DMS53 treated with DMSO at 0.1 percent for 48 hours (cell line): ENCODE measurements around the gene STK40.
A peak's percentile ranks its signal among the peaks of the same experiment; 100 is the strongest.

Experiments
- DNase-seq: peaks from one replicate; lab custom pipeline; 2025; ENCODE audit not compliant: unreplicated experiment; lab: John Stamatoyannopoulos, UW

STK40 gene, protein sequence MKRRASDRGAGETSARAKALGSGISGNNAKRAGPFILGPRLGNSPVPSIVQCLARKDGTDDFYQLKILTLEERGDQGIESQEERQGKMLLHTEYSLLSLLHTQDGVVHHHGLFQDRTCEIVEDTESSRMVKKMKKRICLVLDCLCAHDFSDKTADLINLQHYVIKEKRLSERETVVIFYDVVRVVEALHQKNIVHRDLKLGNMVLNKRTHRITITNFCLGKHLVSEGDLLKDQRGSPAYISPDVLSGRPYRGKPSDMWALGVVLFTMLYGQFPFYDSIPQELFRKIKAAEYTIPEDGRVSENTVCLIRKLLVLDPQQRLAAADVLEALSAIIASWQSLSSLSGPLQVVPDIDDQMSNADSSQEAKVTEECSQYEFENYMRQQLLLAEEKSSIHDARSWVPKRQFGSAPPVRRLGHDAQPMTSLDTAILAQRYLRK

GRCh38 chr1:36385410-36386264 lies at the start of gene STK40:
Gene STK40, minus strand, starts transcription at chr1:36385924. Its CDS starts 24,592 bp downstream, at chr1:36361332.
- peak; percentile 99 for DNase-seq

GRCh38 chr1:36433102-36433501 lies 47.4 kb upstream of the STK40 start:
- no peak for DNase-seq

GRCh38 chr1:36432616-36433015 lies 46.9 kb upstream of the STK40 start:
- no peak for DNase-seq

GRCh38 chr1:36425791-36426190 lies 40.1 kb upstream of the STK40 start:
- DNase-seq: peak; percentile 56

- DNase-seq: no peak
Observed at GRCh38 chr1:36421649-36422048, 35.9 kb upstream of the STK40 start.

DNA sequence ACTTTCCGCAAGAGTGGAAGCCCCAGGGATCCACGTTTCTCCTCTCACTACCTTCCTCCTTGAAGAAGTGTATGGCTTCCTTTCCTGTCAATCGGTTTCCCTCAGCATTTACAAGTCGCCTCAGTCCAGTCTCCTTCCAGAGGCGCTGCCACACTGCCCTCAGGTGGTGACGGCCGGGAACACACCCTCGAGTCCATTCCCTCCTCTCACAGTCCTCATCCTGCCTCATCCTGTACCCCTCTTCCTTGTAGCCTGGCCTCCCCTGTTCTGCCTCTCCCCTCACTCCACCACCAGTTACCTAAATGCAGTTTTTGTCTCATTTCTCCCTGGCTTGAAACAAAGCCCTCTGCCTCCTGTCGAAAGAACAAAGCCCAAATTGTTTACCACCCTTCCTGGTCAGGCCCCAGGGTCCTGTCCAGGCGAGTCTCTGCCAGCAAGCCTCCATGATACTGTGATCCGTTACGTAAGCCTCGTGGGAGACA lies 35.2 kb upstream of the STK40 start:
- DNase-seq: peak; percentile 66

DNA sequence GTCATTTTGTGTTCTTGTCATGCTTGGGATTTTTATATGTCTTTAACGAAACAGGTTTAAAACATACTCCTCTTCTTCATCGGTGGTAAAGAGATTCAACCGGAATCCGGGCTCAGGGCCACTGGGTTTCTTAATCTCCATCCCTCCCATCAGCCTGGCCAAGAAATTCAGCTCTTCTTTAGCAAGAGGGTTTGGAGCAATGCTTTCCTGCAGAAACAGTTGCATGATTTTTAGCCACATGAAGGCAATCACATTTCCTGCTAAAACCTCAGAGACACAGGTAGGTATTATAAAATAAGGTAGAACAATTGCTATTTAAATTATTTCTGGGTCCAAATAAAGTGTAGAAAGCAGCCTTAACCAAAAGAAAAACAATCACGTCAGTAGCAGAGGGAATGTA lies 34.7 kb upstream of the STK40 start:
- no peak for DNase-seq

- DNase-seq: no peak
Observed at GRCh38 chr1:36419569-36419968, 33.8 kb upstream of the STK40 start.

- DNase-seq: peak; percentile 26
Observed at GRCh38 chr1:36419140-36419539, 33.4 kb upstream of the STK40 start.

GRCh38 chr1:36417931-36418330 lies 32.2 kb upstream of the STK40 start:
- DNase-seq: no peak

GRCh38 chr1:36415661-36416326 lies 30.1 kb upstream of the STK40 start:
- no peak for DNase-seq

- no peak for DNase-seq
Observed at GRCh38 chr1:36414384-36414783, 28.7 kb upstream of the STK40 start.

GRCh38 chr1:36411674-36412648 lies 26.2 kb upstream of the STK40 start:
- DNase-seq: no peak

DNA sequence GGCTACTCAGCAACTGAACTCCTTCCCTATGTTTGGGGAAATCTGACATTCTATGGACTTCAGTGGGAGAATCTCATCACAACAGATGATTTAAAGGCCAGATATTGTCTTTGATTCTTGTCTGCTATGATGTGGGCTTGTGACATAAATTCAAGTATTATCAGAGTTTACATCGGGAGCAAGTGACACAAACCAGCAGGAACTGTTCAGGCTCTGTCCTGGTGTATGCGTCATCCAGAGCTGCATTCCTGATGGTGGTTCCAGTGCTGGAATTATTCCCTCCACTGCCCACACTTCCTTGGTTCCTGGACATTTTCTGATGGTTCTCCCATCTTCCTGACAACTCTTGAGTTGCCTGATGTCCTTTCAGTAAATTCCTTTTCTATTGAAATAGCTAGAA lies 22.8 kb upstream of the STK40 start:
- DNase-seq: no peak

- no peak for DNase-seq
Observed at GRCh38 chr1:36406440-36406839, 20.7 kb upstream of the STK40 start.

DNA sequence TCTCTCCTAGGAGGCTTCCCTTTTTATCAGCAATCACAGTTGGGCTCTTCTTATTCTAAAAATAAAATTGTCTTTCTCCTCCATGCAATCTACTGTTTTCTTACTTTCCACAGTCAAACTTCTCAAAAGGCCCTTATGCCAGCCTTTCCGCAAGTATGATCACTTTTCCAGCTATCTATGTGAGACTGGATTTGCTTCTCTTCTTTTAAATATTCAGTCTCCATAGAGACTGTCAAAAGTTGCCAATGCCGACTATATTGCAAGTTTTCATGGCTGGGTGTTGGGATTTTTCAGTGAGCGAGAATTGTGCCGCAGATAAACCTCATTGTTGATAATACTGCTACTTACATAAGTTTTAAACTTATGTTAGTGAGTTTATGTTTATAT lies 16.8 kb upstream of the STK40 start:
- no peak for DNase-seq

DNA sequence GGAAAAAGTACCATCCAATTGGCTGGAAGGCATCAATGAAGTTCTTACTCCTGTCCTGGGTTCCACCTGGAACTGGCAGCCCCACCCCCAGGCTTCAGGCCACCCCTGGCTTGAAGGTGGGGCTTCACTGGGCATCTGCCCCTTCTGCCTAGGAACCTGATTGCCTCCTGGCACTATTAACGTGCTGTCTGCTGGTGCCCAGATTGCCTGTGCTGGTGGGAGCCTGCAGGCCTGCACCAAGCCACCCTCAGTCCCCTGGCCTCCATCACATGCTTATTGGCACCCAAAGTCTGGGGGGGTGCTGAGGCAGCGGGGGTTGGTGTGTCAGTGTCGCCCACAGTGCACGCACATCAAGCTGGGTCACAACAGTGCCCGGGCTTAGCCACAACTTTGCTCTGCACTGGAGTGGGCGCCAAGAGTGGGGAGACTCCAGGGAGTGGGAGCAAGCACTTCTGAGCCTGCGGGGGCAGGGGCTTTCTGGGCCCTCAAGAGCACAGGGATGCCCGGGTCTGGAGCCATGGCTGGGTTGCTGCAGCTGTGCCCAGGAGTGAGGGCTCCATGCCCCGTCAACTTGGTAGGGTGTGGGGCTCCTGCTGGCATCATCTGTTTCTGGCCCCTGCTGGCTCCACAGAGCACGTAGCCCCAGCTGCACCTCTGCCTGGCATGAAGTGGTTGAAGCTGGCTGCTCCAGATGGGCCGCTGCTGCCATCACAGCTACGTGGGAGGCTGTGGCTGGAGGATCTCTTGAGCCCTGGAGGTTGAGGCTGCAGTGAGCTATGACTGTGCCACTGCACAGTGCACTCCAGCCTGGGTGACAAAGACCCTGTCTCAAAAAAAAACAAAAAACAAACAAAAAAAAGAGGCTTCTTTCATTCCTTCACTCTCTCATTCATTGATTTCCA lies 16.1 kb upstream of the STK40 start:
- DNase-seq: no peak

GRCh38 chr1:36400825-36401601 lies 15.3 kb upstream of the STK40 start:
- DNase-seq: no peak

DNA sequence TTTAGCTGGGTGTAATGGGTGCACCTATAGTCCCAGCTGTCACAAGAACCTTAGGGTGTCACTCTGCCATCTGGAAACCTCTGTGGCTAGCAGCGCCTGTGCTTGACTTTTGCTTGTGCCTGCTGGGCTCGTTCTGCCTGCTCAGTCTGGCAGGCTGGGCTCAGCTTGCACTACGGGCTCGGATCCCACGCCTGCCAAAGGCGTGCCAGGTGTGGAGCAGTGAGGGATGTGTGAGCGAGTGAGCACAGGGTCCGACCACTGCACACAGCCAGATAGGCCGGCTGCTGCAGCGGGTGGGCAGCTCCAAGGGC lies 14.7 kb upstream of the STK40 start:
- DNase-seq: no peak
